Hematopoietic multipotent progenitor cell treated with erythropoietin and hydrocortisone succinate and interleukin-3 and kit ligand, for 8 days (in vitro differentiated cells): ENCODE measurements around the gene SPEF2.
A peak's percentile ranks its signal among the peaks of the same experiment; 100 is the strongest.
"Not testable (repeated sequence)": the region's sequence is repeated elsewhere in the genome, so short reads cannot be mapped to it uniquely, and the experiment has no call there.

Experiments used
- DNase-seq: peaks from one replicate; pipeline ENCODE4 v3.0.0-alpha.2; 2015

SPEF2 gene

GRCh38 chr5:35828082-35828598 lies 210.5 kb downstream of the SPEF2 start:
- no peak for DNase-seq

GRCh38 chr5:35830587-35830986 lies 212.9 kb downstream of the SPEF2 start:
- no peak for DNase-seq

GRCh38 chr5:35832762-35833161 lies 215.1 kb downstream of the SPEF2 start:
- DNase-seq: no peak

- DNase-seq: no peak
These were observed 215.6 kb downstream of the SPEF2 start for GRCh38 chr5:35833224-35833623.

- DNase-seq: no peak
These were observed 218.4 kb downstream of the SPEF2 start for GRCh38 chr5:35835796-35836742.

- DNase-seq: no peak
These were observed 220.8 kb downstream of the SPEF2 start for GRCh38 chr5:35838370-35839042.

GRCh38 chr5:35842856-35843255 lies 225.2 kb downstream of the SPEF2 start:
- no peak for DNase-seq

- DNase-seq: not testable (repeated sequence)
These were observed 227.8 kb downstream of the SPEF2 start for GRCh38 chr5:35845508-35845907.

- DNase-seq: no peak
These were observed 229.8 kb downstream of the SPEF2 start for GRCh38 chr5:35847491-35847890.

GRCh38 chr5:35847961-35848360 lies 230.3 kb downstream of the SPEF2 start:
- DNase-seq: no peak

GRCh38 chr5:35849860-35850259 lies 232.2 kb downstream of the SPEF2 start:
- no peak for DNase-seq

- DNase-seq: no peak
These were observed 233.5 kb downstream of the SPEF2 start for GRCh38 chr5:35850967-35851680.

- no peak for DNase-seq
These were observed 234.5 kb downstream of the SPEF2 start for GRCh38 chr5:35852084-35852734.

- no peak for DNase-seq
These were observed 235.1 kb downstream of the SPEF2 start for GRCh38 chr5:35852773-35853172.

GRCh38 chr5:35853631-35854030 lies 236.0 kb downstream of the SPEF2 start:
- no peak for DNase-seq

- no peak for DNase-seq
These were observed 236.6 kb downstream of the SPEF2 start for GRCh38 chr5:35854248-35854647.

GRCh38 chr5:35855187-35855586 lies 237.5 kb downstream of the SPEF2 start:
- no peak for DNase-seq

GRCh38 chr5:35856186-35856764 lies 238.6 kb downstream of the SPEF2 start:
- not testable (repeated sequence) for DNase-seq

GRCh38 chr5:35856765-35857351 lies 239.2 kb downstream of the SPEF2 start, which contains the start of gene IL7R:
Gene IL7R (plus strand): TSS chr5:35856891. CDS start chr5:35856978, 87 bp downstream.
- DNase-seq: peak; percentile 46

GRCh38 chr5:35857606-35858205 lies 240.0 kb downstream of the SPEF2 start:
- no peak for DNase-seq

- no peak for DNase-seq
These were observed 241.5 kb downstream of the SPEF2 start for GRCh38 chr5:35859101-35859661.
